IPS-20b (cell line): Measurements from ENCODE around the gene MEX3D.

ENCODE experiments used
- H3K27ac ChIP-seq: one replicate; pipeline ENCODE4 v1.5.1; 2013; ENCODE audit warnings: low read length
- H3K27me3 ChIP-seq: 2 replicates; pipeline ENCODE4 v1.6.1; 2013; ENCODE audit warnings: mild to moderate bottlenecking, low read length, inconsistent platforms; ENCODE audit not compliant: insufficient read depth
- H3K36me3 ChIP-seq: 2 replicates; pipeline ENCODE4 v1.6.1; 2013; ENCODE audit warnings: low read depth, mild to moderate bottlenecking, inconsistent platforms, low read length, moderate library complexity; ENCODE audit not compliant: insufficient read depth
- H3K4me1 ChIP-seq: 2 replicates; pipeline ENCODE4 v1.6.1; 2013; ENCODE audit warnings: mild to moderate bottlenecking, control low read depth, inconsistent platforms, low read length, moderate library complexity; ENCODE audit not compliant: insufficient read depth
- H3K4me3 ChIP-seq: 2 replicates; pipeline ENCODE4 v1.5.1; 2013; ENCODE audit warnings: mild to moderate bottlenecking, low read length, inconsistent platforms
- H3K9ac ChIP-seq: 2 replicates; pipeline ENCODE4 v1.6.1; 2013; ENCODE audit warnings: low read depth, mild to moderate bottlenecking, inconsistent platforms, low read length, moderate library complexity
- H3K9me3 ChIP-seq: 2 replicates; pipeline ENCODE4 v1.6.1; 2013; ENCODE audit warnings: mild to moderate bottlenecking, low read depth, low read length, inconsistent platforms; ENCODE audit not compliant: insufficient read depth

The MEX3D gene

DNA sequence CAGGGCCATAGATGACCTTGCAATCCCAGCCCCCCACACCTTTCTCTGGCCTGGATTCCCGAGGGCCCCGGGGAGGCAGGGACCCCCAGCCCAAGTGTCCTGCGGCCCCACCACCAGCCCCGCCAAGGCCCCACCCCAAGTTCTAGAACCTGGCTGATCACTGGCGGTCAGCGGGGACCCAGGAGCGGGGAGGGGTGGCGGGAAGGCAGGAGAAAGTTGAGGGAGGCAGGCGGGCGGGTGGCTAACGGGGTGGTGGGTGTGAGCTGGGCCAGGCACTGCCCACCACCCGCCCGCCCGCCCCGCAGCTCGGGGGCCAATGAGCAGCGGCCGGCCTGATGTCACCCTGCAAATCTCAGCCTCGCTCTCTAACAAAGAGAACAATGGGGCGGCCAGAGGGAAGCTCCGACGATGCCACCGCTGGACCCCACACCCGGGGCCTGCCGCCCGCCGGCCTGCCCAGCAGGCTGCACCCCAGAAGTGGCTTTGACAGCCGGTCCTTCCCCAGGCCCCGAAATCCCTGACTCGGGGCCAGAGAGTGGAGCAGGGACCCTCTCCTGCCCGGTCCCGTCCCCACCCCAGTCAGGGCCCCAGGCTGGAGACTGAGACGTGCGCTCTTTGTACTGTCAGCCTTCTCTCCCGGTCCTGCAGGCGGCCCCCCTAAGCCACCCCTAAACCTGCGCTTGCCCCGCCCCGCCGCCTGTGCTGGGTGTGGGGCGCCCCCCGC lies 1.6 kb downstream of the MEX3D start:
- H3K36me3 ChIP-seq: peaks cover 8% of the 10 kb centered on the region; the same call in 1 of the 2 replicates

GRCh38 chr19:1563251-1563650 lies 4.9 kb downstream of the MEX3D start:
- no peaks in the 10 kb centered on the region for H3K27me3 ChIP-seq
- H3K4me1 ChIP-seq: no peaks in the 10 kb centered on the region
- H3K9ac ChIP-seq: no peak overlapping the region
- peaks cover 21% of the 10 kb centered on the region for H3K36me3 ChIP-seq
- H3K27ac ChIP-seq: no peak overlapping the region
- H3K9me3 ChIP-seq: no peaks in the 10 kb centered on the region
- no peak overlapping the region for H3K4me3 ChIP-seq

More for the DNA sequence above, 1.6 kb downstream of the MEX3D start:
- H3K27ac ChIP-seq: peak overlapping the region; percentile 76
- peaks cover 26% of the 10 kb centered on the region for H3K27me3 ChIP-seq
- H3K9ac ChIP-seq: peak overlapping the region; percentile 91
- no peaks in the 10 kb centered on the region for H3K4me1 ChIP-seq
- H3K9me3 ChIP-seq: peaks cover 3% of the 10 kb centered on the region; the same call in 1 of the 2 replicates
- H3K4me3 ChIP-seq: peak overlapping the region; percentile 77

GRCh38 chr19:1561236-1561842 lies 6.8 kb downstream of the MEX3D start:
- no peaks in the 10 kb centered on the region for H3K4me1 ChIP-seq
- no peak overlapping the region for H3K9ac ChIP-seq
- H3K27ac ChIP-seq: no peak overlapping the region
- H3K4me3 ChIP-seq: no peak overlapping the region
- peaks cover 21% of the 10 kb centered on the region for H3K36me3 ChIP-seq
- no peaks in the 10 kb centered on the region for H3K9me3 ChIP-seq
- H3K27me3 ChIP-seq: no peaks in the 10 kb centered on the region

GRCh38 chr19:1560286-1560882 lies 7.7 kb downstream of the MEX3D start:
- H3K27ac ChIP-seq: no peak overlapping the region
- no peaks in the 10 kb centered on the region for H3K9me3 ChIP-seq
- H3K9ac ChIP-seq: no peak overlapping the region
- H3K4me3 ChIP-seq: no peak overlapping the region
- H3K4me1 ChIP-seq: no peaks in the 10 kb centered on the region
- H3K36me3 ChIP-seq: peaks cover 21% of the 10 kb centered on the region
- H3K27me3 ChIP-seq: no peaks in the 10 kb centered on the region

DNA sequence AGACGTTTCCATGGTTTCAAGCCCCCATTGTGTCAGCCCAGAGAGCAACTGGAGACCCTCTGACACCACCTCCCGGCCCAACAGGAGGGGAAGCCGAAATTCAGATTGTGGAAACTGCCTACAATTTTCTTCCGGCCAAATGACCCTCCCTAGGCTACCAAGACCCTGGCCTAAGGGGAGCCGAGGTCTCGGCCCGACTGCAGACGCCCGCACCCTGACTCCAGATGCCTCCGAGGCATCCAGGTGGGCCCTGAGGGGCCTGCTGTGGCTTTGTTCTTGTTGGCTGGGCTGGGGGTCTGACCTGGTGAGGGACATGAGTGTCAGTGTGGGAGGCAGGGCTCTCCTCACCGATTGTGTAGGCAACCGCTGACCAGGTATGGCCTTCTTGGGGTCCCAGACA lies 9.6 kb downstream of the MEX3D start:
- H3K36me3 ChIP-seq: peaks cover 17% of the 10 kb centered on the region
- no peaks in the 10 kb centered on the region for H3K4me1 ChIP-seq
- no peaks in the 10 kb centered on the region for H3K9me3 ChIP-seq
- no peak overlapping the region for H3K9ac ChIP-seq
- no peak overlapping the region for H3K4me3 ChIP-seq
- H3K27ac ChIP-seq: no peak overlapping the region
- H3K27me3 ChIP-seq: no peaks in the 10 kb centered on the region

GRCh38 chr19:1556390-1557070 lies 11.6 kb downstream of the MEX3D start:
- Histone ChIP-seq H3K9ac (no peak overlapping the region), H3K9me3 (no peaks in the 10 kb centered on the region), H3K27me3 (no peaks in the 10 kb centered on the region), H3K27ac (no peak overlapping the region), H3K4me1 (no peaks in the 10 kb centered on the region), H3K4me3 (no peak overlapping the region), H3K36me3 (peaks cover 17% of the 10 kb centered on the region)

- no peaks in the 10 kb centered on the region for H3K27me3 ChIP-seq
- peaks cover 11% of the 10 kb centered on the region for H3K36me3 ChIP-seq
- no peaks in the 10 kb centered on the region for H3K4me1 ChIP-seq
- no peak overlapping the region for H3K27ac ChIP-seq
- H3K9me3 ChIP-seq: no peaks in the 10 kb centered on the region
- no peak overlapping the region for H3K4me3 ChIP-seq
- H3K9ac ChIP-seq: no peak overlapping the region
Observed at GRCh38 chr19:1555487-1556389, 12.4 kb downstream of the MEX3D start.

DNA sequence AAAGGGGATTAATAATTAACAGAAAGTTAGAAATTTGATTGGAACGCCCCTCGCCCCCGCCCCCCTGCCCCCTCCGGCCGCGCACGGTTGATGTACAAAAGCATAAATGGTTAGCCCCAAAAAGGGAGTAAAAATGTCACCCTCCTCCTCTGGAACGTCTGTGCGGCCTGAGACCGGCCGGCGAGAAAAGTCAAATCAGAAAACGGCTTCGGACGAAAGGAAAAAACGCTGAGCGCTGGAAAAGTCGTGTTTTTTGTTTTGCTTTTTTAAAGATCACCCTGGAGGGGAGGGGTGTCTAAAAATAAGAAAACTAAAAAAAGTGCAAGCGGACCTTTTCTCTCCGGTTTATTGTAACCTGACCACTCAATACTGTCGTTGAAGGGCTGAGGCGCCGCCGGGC lies 13.2 kb downstream of the MEX3D start:
- H3K36me3 ChIP-seq: peaks cover 10% of the 10 kb centered on the region
- no peak overlapping the region for H3K27ac ChIP-seq
- H3K27me3 ChIP-seq: no peaks in the 10 kb centered on the region
- H3K9me3 ChIP-seq: no peaks in the 10 kb centered on the region
- H3K9ac ChIP-seq: no peak overlapping the region
- no peaks in the 10 kb centered on the region for H3K4me1 ChIP-seq
- H3K4me3 ChIP-seq: no peak overlapping the region

GRCh38 chr19:1553415-1553814 lies 14.7 kb downstream of the MEX3D start:
- H3K36me3 ChIP-seq: peaks cover 4% of the 10 kb centered on the region; the same call in 1 of the 2 replicates
- no peaks in the 10 kb centered on the region for H3K4me1 ChIP-seq
- H3K27ac ChIP-seq: no peak overlapping the region
- no peak overlapping the region for H3K4me3 ChIP-seq
- no peaks in the 10 kb centered on the region for H3K9me3 ChIP-seq
- no peaks in the 10 kb centered on the region for H3K27me3 ChIP-seq
- no peak overlapping the region for H3K9ac ChIP-seq

DNA sequence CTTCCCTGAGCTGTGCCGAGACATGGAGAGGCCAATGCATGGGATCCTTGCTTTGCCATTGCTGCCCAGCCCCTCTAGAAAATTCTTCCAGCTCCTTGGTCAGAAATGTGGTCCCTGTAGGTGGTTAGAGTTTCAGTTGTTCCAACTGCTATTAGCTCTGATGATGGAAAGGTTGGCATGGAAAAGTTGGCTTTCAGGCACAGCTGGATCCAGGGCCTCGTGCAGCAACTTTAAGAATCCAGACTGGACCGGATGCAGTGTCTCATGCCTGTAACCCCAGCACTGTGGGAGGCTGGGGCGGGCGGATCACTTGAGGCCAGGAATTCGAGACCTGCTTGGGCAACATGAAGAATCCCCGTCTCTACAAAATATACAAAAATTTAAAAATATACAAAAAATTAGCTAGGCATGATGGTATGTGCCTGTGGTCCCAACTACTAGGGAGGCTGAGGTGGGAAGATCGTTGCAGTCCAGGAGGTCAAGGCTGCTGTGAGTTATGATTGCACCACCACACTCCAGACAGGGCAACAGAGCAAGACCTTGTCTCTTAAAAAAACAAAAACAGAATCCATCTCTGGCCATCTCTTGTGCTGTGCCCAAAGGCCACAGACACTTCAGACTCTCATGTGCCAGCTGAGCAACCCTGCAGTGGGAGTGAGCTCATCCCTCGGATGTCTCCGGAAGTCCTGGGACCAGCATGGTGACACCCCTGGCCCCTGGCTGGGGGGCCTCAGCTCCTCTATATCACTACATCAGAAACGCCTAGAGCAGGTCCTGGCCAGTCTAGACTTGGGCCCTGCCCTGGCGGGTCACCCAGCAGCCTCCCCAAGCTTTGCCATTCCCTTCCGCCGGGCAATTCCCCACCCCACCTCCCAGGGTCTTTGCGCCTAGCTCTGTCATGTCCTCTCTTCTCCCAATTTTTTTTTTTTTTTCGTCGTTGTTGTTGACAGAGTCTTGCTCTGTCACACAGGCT lies 16.8 kb downstream of the MEX3D start:
- Histone ChIP-seq H3K4me3 (no peak overlapping the region), H3K27ac (no peak overlapping the region), H3K36me3 (peaks cover 4% of the 10 kb centered on the region; the same call in 1 of the 2 replicates), H3K9ac (no peak overlapping the region), H3K4me1 (no peaks in the 10 kb centered on the region), H3K9me3 (no peaks in the 10 kb centered on the region), H3K27me3 (no peaks in the 10 kb centered on the region)
